A549 treated with RU486 at 1 μM for 4 hours (cell line): ENCODE results near the gene ETHE1. TPM values are rescaled to one million over a fixed set of nuclear protein-coding genes. Genes with fewer than 3 reads are reported as not detected.

Experiments used
- total RNA-seq: library from RNA; stranded (reverse); fragments of 200-300 nt; extraction: Qiagen RNA extraction; gene quantifications from 5 replicates; pipeline ENCODE4 v1.2.3, GENCODE V29; 2022; ENCODE audit warnings: low read depth

ETHE1 gene
- 43.9 to 55.4 TPM (median 50.0 TPM) in 5 replicates for total RNA-seq

GRCh38 chr19:43526884-43527859 lies at the start of gene ETHE1:
Gene ETHE1 (minus strand): TSS chr19:43527201. CDS start chr19:43527177, 24 bp downstream.

GRCh38 chr19:43575156-43575950 lies 48.4 kb upstream of the ETHE1 start, which contains the start of the genes PINLYP and XRCC1:
Gene PINLYP (plus strand): TSS chr19:43575801. CDS start chr19:43577192, 1,391 bp downstream.
Gene XRCC1 (minus strand): TSS chr19:43575527. CDS start chr19:43575458, 69 bp downstream.

GRCh38 chr19:43532962-43533545 lies 6.1 kb upstream of the ETHE1 start, which contains the start of gene ZNF575:
Gene ZNF575 (plus strand): TSS chr19:43533188. CDS start chr19:43534423, 1,235 bp downstream.

GRCh38 chr19:43504426-43505185 lies 22.4 kb downstream of the ETHE1 start, which contains the start of gene PHLDB3:
Gene PHLDB3 (minus strand): TSS chr19:43504746. CDS start chr19:43504118, 628 bp downstream.

GRCh38 chr19:43465468-43466120 lies 61.4 kb downstream of the ETHE1 start, which contains the start of gene LYPD3:
Gene LYPD3 (minus strand): TSS chr19:43465608. CDS start chr19:43465571, 37 bp downstream.

Other genes starting within 250 kb of the ETHE1 start
- gene CD177, start 173.5 kb downstream of the ETHE1 start, total RNA-seq, result 0.08 to 0.59 TPM (median 0.16 TPM) in 5 replicates
- not detected in 5 replicates for gene TEX101, start 112.3 kb downstream of the ETHE1 start, total RNA-seq
- 0.24 to 0.78 TPM (median 0.43 TPM) in 5 replicates for gene LYPD3, start 61.6 kb downstream of the ETHE1 start, total RNA-seq
- gene PHLDB3, start 22.5 kb downstream of the ETHE1 start, total RNA-seq, result 9.6 to 14.7 TPM (median 11.9 TPM) in 5 replicates
- 0.97 to 2.5 TPM (median 2.2 TPM) in 5 replicates for gene ZNF575, start 6.0 kb upstream of the ETHE1 start, total RNA-seq
- gene XRCC1, start 48.3 kb upstream of the ETHE1 start, total RNA-seq, result 26.9 to 31.9 TPM (median 28.6 TPM) in 5 replicates
- gene PINLYP, start 48.6 kb upstream of the ETHE1 start, total RNA-seq, result 0.22 to 0.74 TPM (median 0.29 TPM) in 4 of 5 replicates, not detected in the other
- 4.4 to 7.4 TPM (median 5.8 TPM) in 5 replicates for gene IRGQ, start 68.9 kb upstream of the ETHE1 start, total RNA-seq
- gene ZNF576, start 69.4 kb upstream of the ETHE1 start, total RNA-seq, result 13.8 to 24.2 TPM (median 19.1 TPM) in 5 replicates
- gene SRRM5, start 84.9 kb upstream of the ETHE1 start, total RNA-seq, result 0.67 to 1.0 TPM (median 0.78 TPM) in 5 replicates
- gene ZNF428, start 92.4 kb upstream of the ETHE1 start, total RNA-seq, result 45.6 to 68.6 TPM (median 62.8 TPM) in 5 replicates
- gene CADM4, start 112.6 kb upstream of the ETHE1 start, total RNA-seq, result 6.2 to 10.2 TPM (median 9.1 TPM) in 5 replicates
- 106 to 124 TPM (median 110 TPM) in 5 replicates for gene PLAUR, start 143.0 kb upstream of the ETHE1 start, total RNA-seq
- not detected in 5 replicates for gene IRGC, start 188.9 kb upstream of the ETHE1 start, total RNA-seq
- 47.4 to 74.6 TPM (median 62.6 TPM) in 5 replicates for gene SMG9, start 227.8 kb upstream of the ETHE1 start, total RNA-seq